ENCODE results near the gene PSMA7.

The PSMA7 gene

GRCh38 chr20:62141397-62142251, 1.6 kb downstream of the PSMA7 start:
- peak; percentile 58 for DNase-seq (ENCODE audit: low read depth)
- peak; percentile 49 for TF ChIP-seq CTCF (conservative IDR thresholded peaks at IDR 0.05; ENCODE audit: low read length)
- H3K4me3 ChIP-seq (ENCODE audit: low read length): peak overlapping the region; percentile 65

- H3K4me3 ChIP-seq (ENCODE audit: low read length): peak overlapping the region; percentile 65
- no peak for DNase-seq (ENCODE audit: low read depth)
- TF ChIP-seq CTCF (conservative IDR thresholded peaks at IDR 0.05; ENCODE audit: low read length): no peak
Observed at GRCh38 chr20:62141043-62141396, 2.2 kb downstream of the PSMA7 start.

GRCh38 chr20:62139636-62140035, 3.6 kb downstream of the PSMA7 start:
- TF ChIP-seq CTCF (conservative IDR thresholded peaks at IDR 0.05; ENCODE audit: low read length): no peak
- DNase-seq (ENCODE audit: low read depth): no peak
- H3K4me3 ChIP-seq (ENCODE audit: low read length): no peak overlapping the region

- TF ChIP-seq CTCF (conservative IDR thresholded peaks at IDR 0.05; ENCODE audit: low read length): no peak
Observed at GRCh38 chr20:62138912-62139311, 4.3 kb downstream of the PSMA7 start.

GRCh38 chr20:62138204-62138543, 5.0 kb downstream of the PSMA7 start:
- no peak overlapping the region for H3K4me3 ChIP-seq (ENCODE audit: low read length)
- no peak for TF ChIP-seq CTCF (conservative IDR thresholded peaks at IDR 0.05; ENCODE audit: low read length)
- no peak for DNase-seq (ENCODE audit: low read depth)

More at GRCh38 chr20:62138912-62139311, 4.3 kb downstream of the PSMA7 start:
- no peak for DNase-seq (ENCODE audit: low read depth)
- no peak overlapping the region for H3K4me3 ChIP-seq (ENCODE audit: low read length)

- no peak for DNase-seq (ENCODE audit: low read depth)
- no peak overlapping the region for H3K4me3 ChIP-seq (ENCODE audit: low read length)
- no peak for TF ChIP-seq CTCF (conservative IDR thresholded peaks at IDR 0.05; ENCODE audit: low read length)
Observed at GRCh38 chr20:62137478-62138203, 5.6 kb downstream of the PSMA7 start.

- TF ChIP-seq CTCF (conservative IDR thresholded peaks at IDR 0.05; ENCODE audit: low read length): no peak
- no peak overlapping the region for H3K4me3 ChIP-seq (ENCODE audit: low read length)
- DNase-seq (ENCODE audit: low read depth): no peak
Observed at GRCh38 chr20:62137092-62137384, 6.2 kb downstream of the PSMA7 start.
